HepG2 (cell line): ENCODE measurements around the gene TTC32. TPM values are rescaled to one million over a fixed set of nuclear protein-coding genes. Genes with fewer than 3 reads are reported as not detected.
A peak's percentile ranks its signal among the peaks of the same experiment; 100 is the strongest.

Experiments used
- FOXK2 ChIP-seq: fragments of 450-650 bp; IDR thresholded peaks from 2 replicates; pipeline ENCODE4 v1.6.1; 2016
- HDAC6 ChIP-seq: fragments of 200-600 bp; sonication (generic); IDR thresholded peaks from 2 replicates; pipeline ENCODE4 v1.7.0; 2017; ENCODE audit warnings: mild to moderate bottlenecking, antibody characterized with exemption, low read length, low read depth
- RBFOX2 ChIP-seq: fragments of 200-400 bp; formaldehyde crosslinking; IDR thresholded peaks from 2 replicates; pipeline ENCODE4 v1.6.1; 2017; ENCODE audit warnings: low read depth, mild to moderate bottlenecking, low read length
- SSRP1 ChIP-seq: IDR thresholded peaks from 2 replicates; pipeline ENCODE4 v1.6.1; 2016; ENCODE audit warnings: control low read depth
- TCF7L2 ChIP-seq: IDR thresholded peaks from 2 replicates; pipeline ENCODE4 v1.6.1; 2011; ENCODE audit warnings: mild to moderate bottlenecking, low read depth, low read length, moderate library complexity
- ZNF367 ChIP-seq: sonication (generic); formaldehyde crosslinking; IDR thresholded peaks from 2 replicates; pipeline ENCODE4 v1.4.0; 2020; ENCODE audit warnings: missing genetic modification reagents, borderline replicate concordance
- ZNF598 ChIP-seq: sonication (generic); formaldehyde crosslinking; IDR thresholded peaks from 2 replicates; pipeline ENCODE4 v1.5.1; 2020; ENCODE audit warnings: mild to moderate bottlenecking, missing genetic modification reagents, borderline replicate concordance
- ZNF841 ChIP-seq: sonication (generic); formaldehyde crosslinking; IDR thresholded peaks from 2 replicates; pipeline ENCODE4 v1.8.1; 2023; ENCODE audit warnings: missing genetic modification reagents, borderline replicate concordance
- polyA plus RNA-seq, 8 experiments: library from polyadenylated mRNA; depleted of rRNA in 3 of 8; stranded (reverse) in 7 of 8; unstranded in 1 of 8; fragments of >200 nt; fragmentation: Illumina TruSeq in 4 of 8; extraction: Trizol in 4 of 8; gene quantifications; 2 replicates each; pipeline versions ENCODE4 v1.2.1 to v1.2.3, GENCODE V29; 2011 to 2016; ENCODE audit warnings: low read depth in 4 of 8, missing spikeins in 1 of 8, mixed read lengths in 1 of 8; ENCODE audit not compliant: insufficient read depth in 1 of 8
- total RNA-seq, 5 experiments: library from RNA; depleted of rRNA; stranded (reverse); fragments of >200 nt; fragmentation: Illumina TruSeq; extraction: Trizol; gene quantifications; 2 replicates each; pipeline ENCODE4 v1.2.3, GENCODE V29; 2016; ENCODE audit warnings: low read depth in 1 of 5
- TF ChIP-seq, protein P1 (sequence below): sonication (generic); formaldehyde crosslinking; IDR thresholded peaks from 2 replicates; pipeline ENCODE4 v1.5.1; 2020; ENCODE audit warnings: mild to moderate bottlenecking, missing genetic modification reagents, moderate library complexity
- TF ChIP-seq, protein P2 (sequence below): sonication (generic); formaldehyde crosslinking; conservative IDR thresholded peaks from 2 replicates; pipeline ENCODE4 v1.8.0; 2022; ENCODE audit warnings: missing genetic modification reagents
- TF ChIP-seq, protein P3 (sequence below): sonication (generic); formaldehyde crosslinking; IDR thresholded peaks from 2 replicates; pipeline ENCODE4 v1.4.0; 2020; ENCODE audit warnings: missing genetic modification reagents
- TF ChIP-seq, protein P4 (sequence below): IDR thresholded peaks from 2 replicates; pipeline ENCODE4 v1.6.1; 2018; ENCODE audit warnings: missing genetic modification reagents
- TF ChIP-seq, protein P5 (sequence below): sonication (generic); formaldehyde crosslinking; IDR thresholded peaks from 2 replicates; pipeline ENCODE4 v1.4.0; 2020; ENCODE audit warnings: missing genetic modification reagents, mild to moderate bottlenecking, borderline replicate concordance
- TF ChIP-seq, protein P6 (sequence below): sonication (generic); formaldehyde crosslinking; IDR thresholded peaks from 2 replicates; pipeline ENCODE4 v1.4.0; 2020; ENCODE audit warnings: missing genetic modification reagents

The TTC32 gene
- total and polyA plus RNA-seq, 2 of the 13 experiments (the other 11 are each of a cell fraction or from before 2014, with no cell fraction given), result 21.6 to 38.3 TPM

DNA sequence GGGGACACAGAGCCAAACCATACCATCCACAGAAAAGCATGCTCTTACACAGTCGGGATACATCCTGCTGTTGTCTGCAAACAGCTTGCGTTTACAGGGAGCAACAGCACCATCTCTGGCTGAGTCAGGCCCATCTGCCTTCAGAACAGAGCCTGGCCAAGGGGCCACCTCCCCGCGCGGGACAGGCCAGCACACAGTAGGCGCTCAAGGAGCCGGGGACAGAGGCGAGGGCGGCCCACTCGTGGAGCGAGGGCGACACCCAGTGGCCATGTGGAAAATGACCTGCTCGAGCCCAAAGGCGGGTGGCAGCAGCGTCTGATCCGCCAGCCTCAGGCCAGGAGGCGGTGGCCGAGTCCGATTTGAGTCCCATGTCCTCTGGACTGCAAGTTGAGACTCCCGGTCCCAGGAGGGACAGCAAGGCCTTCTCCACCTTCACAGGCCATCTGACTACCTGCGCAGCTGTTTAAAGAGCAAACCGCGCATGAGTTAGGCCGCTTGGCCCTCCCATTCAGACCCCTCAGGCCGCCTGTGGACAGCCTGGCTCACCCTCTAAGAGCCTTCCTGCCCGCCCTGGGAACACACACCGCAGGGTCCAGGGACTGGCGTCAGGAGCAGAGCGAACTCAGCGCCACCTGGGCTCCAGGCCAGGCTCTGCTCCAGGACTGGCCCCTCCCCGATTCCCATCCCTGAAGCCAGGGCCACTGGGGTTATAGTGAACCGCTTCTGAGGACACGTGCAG is 38.3 kb downstream of the TTC32 start (continued):
- TF ChIP-seq, protein P1, sequence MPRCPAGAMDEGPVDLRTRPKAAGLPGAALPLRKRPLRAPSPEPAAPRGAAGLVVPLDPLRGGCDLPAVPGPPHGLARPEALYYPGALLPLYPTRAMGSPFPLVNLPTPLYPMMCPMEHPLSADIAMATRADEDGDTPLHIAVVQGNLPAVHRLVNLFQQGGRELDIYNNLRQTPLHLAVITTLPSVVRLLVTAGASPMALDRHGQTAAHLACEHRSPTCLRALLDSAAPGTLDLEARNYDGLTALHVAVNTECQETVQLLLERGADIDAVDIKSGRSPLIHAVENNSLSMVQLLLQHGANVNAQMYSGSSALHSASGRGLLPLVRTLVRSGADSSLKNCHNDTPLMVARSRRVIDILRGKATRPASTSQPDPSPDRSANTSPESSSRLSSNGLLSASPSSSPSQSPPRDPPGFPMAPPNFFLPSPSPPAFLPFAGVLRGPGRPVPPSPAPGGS (CRISPR knock-in tag), result peak; percentile 63; the same call in 1 of the 2 replicates
- TF ChIP-seq HDAC6 (no peak), ZNF367 (CRISPR knock-in tag) (no peak), ZNF598 (peak; percentile 77; the same call in 1 of the 2 replicates), ZNF841 (CRISPR knock-in tag) (no peak), SSRP1 (CRISPR knock-in tag) (0 out of 2 replicates have a peak, but pooled peaks have one; percentile 44), FOXK2 (no peak), RBFOX2 (no peak), TCF7L2 (no peak)
- TF ChIP-seq, protein P2, sequence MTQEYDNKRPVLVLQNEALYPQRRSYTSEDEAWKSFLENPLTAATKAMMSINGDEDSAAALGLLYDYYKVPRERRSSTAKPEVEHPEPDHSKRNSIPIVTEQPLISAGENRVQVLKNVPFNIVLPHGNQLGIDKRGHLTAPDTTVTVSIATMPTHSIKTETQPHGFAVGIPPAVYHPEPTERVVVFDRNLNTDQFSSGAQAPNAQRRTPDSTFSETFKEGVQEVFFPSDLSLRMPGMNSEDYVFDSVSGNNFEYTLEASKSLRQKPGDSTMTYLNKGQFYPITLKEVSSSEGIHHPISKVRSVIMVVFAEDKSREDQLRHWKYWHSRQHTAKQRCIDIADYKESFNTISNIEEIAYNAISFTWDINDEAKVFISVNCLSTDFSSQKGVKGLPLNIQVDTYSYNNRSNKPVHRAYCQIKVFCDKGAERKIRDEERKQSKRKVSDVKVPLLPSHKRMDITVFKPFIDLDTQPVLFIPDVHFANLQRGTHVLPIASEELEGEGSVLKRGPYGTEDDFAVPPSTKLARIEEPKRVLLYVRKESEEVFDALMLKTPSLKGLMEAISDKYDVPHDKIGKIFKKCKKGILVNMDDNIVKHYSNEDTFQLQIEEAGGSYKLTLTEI, result no peak
- TF ChIP-seq, protein P3, sequence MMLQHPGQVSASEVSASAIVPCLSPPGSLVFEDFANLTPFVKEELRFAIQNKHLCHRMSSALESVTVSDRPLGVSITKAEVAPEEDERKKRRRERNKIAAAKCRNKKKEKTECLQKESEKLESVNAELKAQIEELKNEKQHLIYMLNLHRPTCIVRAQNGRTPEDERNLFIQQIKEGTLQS (CRISPR knock-in tag), result no peak
- TF ChIP-seq, protein P4, sequence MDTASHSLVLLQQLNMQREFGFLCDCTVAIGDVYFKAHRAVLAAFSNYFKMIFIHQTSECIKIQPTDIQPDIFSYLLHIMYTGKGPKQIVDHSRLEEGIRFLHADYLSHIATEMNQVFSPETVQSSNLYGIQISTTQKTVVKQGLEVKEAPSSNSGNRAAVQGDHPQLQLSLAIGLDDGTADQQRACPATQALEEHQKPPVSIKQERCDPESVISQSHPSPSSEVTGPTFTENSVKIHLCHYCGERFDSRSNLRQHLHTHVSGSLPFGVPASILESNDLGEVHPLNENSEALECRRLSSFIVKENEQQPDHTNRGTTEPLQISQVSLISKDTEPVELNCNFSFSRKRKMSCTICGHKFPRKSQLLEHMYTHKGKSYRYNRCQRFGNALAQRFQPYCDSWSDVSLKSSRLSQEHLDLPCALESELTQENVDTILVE (CRISPR knock-in tag), result no peak
- TF ChIP-seq, protein P5, sequence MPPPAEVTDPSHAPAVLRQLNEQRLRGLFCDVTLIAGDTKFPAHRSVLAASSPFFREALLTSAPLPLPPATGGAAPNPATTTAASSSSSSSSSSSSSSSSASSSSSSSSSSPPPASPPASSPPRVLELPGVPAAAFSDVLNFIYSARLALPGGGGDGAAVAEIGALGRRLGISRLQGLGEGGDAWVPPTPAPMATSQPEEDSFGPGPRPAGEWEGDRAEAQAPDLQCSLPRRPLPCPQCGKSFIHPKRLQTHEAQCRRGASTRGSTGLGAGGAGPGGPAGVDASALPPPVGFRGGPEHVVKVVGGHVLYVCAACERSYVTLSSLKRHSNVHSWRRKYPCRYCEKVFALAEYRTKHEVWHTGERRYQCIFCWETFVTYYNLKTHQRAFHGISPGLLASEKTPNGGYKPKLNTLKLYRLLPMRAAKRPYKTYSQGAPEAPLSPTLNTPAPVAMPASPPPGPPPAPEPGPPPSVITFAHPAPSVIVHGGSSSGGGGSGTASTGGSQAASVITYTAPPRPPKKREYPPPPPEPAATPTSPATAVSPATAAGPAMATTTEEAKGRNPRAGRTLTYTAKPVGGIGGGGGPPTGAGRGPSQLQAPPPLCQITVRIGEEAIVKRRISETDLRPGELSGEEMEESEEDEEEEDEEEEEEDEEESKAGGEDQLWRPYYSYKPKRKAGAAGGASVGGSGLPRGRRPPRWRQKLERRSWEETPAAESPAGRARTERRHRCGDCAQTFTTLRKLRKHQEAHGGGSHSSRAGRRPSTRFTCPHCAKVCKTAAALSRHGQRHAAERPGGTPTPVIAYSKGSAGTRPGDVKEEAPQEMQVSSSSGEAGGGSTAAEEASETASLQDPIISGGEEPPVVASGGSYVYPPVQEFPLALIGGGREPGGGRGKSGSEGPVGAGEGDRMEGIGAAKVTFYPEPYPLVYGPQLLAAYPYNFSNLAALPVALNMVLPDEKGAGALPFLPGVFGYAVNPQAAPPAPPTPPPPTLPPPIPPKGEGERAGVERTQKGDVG (CRISPR knock-in tag), result peak; percentile 90; the same call in 1 of the 2 replicates
- TF ChIP-seq, protein P6, sequence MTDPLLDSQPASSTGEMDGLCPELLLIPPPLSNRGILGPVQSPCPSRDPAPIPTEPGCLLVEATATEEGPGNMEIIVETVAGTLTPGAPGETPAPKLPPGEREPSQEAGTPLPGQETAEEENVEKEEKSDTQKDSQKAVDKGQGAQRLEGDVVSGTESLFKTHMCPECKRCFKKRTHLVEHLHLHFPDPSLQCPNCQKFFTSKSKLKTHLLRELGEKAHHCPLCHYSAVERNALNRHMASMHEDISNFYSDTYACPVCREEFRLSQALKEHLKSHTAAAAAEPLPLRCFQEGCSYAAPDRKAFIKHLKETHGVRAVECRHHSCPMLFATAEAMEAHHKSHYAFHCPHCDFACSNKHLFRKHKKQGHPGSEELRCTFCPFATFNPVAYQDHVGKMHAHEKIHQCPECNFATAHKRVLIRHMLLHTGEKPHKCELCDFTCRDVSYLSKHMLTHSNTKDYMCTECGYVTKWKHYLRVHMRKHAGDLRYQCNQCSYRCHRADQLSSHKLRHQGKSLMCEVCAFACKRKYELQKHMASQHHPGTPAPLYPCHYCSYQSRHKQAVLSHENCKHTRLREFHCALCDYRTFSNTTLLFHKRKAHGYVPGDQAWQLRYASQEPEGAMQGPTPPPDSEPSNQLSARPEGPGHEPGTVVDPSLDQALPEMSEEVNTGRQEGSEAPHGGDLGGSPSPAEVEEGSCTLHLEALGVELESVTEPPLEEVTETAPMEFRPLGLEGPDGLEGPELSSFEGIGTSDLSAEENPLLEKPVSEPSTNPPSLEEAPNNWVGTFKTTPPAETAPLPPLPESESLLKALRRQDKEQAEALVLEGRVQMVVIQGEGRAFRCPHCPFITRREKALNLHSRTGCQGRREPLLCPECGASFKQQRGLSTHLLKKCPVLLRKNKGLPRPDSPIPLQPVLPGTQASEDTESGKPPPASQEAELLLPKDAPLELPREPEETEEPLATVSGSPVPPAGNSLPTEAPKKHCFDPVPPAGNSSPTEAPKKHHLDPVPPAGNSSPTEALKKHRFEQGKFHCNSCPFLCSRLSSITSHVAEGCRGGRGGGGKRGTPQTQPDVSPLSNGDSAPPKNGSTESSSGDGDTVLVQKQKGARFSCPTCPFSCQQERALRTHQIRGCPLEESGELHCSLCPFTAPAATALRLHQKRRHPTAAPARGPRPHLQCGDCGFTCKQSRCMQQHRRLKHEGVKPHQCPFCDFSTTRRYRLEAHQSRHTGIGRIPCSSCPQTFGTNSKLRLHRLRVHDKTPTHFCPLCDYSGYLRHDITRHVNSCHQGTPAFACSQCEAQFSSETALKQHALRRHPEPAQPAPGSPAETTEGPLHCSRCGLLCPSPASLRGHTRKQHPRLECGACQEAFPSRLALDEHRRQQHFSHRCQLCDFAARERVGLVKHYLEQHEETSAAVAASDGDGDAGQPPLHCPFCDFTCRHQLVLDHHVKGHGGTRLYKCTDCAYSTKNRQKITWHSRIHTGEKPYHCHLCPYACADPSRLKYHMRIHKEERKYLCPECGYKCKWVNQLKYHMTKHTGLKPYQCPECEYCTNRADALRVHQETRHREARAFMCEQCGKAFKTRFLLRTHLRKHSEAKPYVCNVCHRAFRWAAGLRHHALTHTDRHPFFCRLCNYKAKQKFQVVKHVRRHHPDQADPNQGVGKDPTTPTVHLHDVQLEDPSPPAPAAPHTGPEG (CRISPR knock-in tag), result peak; percentile 71; the same call in 1 of the 2 replicates
